Measurements from ENCODE around the gene CENPH.
"Not testable (repeated sequence)": the region's sequence is repeated elsewhere in the genome, so short reads cannot be mapped to it uniquely, and the experiment has no call there.

The CENPH gene, protein sequence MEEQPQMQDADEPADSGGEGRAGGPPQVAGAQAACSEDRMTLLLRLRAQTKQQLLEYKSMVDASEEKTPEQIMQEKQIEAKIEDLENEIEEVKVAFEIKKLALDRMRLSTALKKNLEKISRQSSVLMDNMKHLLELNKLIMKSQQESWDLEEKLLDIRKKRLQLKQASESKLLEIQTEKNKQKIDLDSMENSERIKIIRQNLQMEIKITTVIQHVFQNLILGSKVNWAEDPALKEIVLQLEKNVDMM

DNA sequence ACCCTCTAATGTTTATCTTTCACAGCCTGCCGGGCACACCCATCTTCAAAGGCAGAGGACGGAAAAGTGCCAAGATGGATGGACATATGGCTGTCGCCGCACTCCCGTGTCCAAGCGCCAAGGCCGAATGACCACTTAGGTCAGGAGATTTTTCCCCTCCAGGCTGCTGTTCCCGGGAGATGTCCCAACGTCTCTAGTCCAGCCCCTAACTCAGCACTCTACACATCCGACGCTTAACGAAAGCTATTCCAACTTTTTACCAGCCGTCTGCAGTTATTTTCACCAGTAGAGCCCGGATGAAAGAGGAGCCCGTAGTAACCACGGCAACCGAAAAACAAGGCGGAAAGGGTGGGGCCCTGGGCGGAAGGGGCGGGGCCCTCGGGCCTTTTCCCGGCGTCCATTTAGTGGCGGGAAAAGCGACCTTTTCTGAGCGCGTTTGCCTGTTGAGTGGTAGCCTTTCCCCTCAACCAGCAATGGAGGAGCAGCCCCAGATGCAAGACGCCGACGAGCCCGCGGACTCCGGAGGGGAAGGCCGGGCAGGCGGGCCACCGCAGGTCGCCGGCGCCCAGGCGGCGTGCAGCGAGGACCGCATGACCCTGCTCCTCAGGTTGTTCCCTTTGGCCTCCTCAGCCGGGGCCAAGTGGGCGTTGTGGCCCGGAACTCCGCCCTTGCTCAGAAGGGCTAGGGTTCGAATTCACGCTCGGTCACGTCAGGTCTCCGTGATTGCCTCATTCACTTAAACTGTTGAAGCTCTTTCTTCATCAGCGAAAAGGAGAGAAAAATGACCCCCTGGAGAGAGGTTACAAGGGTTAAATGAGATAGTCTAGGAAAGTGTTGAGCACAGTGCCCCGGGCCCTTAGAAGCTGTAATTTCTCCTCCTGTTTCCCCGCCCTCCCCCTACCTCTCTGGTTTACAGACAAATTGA is at the start of gene CENPH:
TSS of gene CENPH (plus strand) at position 422 of the 925 bp plus-strand sequence. CDS start at position 474, 52 bp downstream.
- peak; percentile 94 for DNase-seq

DNA sequence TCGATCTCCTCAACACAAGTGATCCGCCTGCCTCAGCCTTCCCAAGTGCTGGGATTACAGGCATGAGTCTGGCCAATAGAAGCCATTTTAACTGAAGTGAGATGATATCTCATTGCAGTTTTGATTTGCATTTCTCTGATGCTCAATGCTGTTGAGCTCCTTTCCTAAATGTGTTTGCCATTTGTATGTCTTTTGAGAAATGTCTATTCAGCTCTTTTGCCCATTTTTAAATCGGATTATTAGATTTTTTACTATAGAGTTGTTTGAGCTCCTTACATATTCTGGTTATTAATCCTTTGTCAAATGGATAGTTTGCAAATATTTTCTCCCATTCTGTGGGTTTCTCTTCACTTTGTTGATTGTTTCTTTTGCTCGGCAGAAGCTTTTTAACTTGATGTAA is 49.1 kb upstream of the CENPH start:
- DNase-seq, result not testable (repeated sequence)

DNA sequence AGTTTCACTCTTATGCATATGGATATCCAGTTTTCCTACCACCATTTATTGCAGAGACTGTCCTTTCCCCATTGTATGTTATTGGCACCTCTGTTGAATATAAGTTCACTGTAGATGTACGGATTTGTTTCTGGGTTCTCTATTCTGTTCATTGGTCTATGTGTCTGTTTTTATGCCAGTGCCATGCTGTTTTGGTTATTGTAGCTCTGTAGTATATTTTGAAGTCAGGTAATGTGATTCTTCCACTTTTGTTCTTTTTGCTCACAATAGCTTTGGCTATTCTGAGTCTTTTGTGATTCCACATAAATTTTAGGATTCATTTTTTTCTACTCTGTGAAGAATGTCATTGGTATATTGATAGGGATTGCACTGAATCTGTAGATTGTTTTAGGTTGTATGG is 48.6 kb upstream of the CENPH start:
- no peak for DNase-seq

DNA sequence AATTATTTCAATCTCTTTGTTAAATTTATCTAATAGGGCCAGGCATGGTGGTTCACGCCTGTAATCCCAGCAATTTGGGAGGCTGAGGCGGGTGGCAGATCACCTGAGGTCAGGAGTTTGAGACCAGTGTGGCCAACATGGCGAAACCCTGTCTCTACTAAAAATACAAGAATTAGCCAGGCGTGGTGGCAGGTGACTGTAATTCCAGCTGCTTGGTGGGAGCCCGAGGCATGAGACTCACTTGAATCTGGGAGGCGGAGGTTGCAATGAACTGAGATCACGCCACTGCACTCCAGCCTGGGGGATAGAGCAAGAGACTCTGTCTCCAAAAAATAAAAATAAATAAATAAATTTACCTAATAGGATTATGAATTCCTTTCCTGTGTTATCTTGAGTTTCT is 40.8 kb upstream of the CENPH start:
- not testable (repeated sequence) for DNase-seq

DNA sequence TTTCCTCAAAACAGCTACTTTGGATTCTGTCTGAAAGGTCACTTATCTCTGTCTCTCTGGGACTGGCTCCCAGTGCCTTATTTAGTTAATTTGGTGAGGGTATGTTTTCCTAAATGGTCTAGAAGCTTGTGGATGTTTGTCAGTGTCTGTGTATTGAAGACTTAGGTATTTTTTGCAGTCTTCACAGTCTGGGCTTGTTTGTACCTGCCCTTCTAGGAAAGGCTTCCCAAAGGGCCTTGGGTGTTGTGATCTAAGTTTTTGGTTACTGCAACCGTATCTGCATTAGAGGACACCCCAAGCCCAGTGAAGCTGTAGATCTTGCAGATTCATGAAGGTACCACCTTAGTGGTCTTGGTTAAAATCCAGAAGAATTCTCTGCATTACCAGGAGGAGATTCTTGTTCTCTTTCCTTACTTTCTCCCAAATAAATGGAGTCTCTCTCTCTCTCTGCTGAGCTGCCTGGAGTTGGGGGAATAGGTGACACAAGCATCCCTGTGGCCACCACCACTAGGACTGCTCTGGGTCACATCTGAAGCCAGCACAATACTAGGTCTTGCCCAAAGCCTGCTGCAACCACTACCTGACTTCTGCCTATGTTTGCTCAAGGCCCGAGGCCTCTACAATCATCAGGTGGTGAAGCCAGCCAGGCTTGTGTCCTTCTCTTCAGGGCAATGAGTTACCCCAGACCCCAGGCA is 40.3 kb upstream of the CENPH start:
- no peak for DNase-seq

DNA sequence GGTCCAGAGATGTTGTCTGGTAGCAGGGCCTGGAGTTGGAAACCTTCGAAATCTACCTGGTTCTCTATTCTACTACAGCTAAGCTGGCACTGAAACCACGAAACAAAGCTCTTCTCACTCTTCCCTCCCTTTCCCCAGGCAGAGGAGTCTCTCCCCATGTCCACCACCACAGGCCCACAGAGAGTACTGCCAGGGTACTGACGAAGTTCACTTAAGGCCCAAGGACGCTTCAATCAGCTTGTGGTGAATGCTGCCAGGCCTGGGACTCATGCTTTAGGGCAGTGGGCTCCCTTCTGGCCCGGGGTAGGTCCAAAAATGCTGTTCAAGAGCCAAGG is 39.7 kb upstream of the CENPH start:
- DNase-seq, result no peak

DNA sequence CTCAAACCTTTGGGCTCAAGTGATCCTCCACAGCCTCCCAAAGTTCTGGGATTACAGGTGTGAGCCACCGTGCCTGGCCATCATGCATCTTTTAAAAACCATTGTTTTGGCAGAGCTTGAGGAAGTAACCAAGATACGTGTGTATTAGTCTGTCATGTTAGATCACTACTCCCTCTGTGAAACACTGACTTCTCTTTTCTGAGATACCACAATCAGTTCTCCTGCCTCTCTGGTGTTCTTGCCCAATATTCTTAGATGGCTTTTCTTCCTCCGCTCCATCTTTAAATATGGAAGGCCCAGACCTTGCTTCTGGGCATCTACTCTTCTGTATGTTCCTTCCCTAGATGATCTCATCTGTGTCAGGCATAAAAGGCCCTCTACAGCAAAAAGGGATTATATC is 36.7 kb upstream of the CENPH start:
- DNase-seq, result no peak

DNA sequence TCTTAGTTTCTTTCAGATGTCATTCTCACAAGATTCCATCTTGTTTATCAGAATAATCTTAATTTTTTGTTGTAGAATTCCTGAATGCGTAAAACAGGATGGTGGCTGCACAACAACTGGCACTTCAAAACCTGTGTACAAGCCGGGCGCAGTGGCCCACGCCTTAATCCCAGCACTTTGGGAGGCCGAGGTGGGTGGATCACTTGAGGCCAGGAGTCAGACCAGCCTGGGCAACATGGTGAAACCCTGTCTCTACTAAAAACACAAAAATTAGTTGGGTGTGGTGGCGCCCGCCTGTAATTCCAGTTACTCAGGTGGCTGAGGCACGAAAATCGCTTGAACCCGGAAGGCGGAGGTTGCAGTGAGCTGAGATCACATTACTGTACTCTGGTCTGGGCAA is 32.9 kb upstream of the CENPH start:
- no peak for DNase-seq

DNA sequence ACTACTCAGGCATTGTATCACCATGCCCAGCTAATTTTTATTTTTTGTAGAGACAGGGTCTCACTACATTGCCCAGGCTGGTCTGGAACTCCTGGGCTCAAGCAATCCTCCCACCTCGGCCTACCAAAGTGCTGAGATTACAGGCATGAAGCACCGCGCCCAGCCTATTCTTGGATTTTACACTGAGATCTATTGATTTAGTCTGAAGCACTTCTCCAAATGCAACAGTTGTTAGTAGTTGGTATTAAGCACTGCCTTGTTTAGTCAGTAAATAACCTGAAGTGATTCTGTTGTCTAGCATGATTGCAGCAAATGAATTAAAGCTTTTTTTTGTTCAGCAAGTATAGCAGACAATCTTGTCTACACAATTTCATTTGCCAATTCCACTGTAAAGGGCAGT is 31.3 kb upstream of the CENPH start:
- no peak for DNase-seq

DNA sequence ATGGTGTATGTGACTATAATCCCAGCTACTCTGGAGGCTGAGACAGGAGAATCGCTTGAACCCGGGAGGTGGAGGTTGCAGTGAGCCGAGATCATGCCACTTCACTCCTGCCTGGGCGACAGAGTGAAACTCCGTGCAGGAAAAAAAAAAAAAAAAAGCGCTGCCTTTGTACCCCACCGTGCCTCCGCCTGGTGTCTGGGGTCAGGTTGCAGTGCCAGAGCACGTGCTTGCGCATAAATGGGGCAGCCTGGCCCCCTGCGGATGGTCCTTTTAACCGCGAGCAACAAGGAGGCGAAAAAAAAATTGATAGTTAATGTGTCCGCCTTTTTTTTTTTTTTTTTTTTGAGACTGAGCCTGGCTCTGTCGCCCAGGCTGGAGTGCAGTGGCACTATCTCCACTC is 28.7 kb upstream of the CENPH start:
- no peak for DNase-seq

DNA sequence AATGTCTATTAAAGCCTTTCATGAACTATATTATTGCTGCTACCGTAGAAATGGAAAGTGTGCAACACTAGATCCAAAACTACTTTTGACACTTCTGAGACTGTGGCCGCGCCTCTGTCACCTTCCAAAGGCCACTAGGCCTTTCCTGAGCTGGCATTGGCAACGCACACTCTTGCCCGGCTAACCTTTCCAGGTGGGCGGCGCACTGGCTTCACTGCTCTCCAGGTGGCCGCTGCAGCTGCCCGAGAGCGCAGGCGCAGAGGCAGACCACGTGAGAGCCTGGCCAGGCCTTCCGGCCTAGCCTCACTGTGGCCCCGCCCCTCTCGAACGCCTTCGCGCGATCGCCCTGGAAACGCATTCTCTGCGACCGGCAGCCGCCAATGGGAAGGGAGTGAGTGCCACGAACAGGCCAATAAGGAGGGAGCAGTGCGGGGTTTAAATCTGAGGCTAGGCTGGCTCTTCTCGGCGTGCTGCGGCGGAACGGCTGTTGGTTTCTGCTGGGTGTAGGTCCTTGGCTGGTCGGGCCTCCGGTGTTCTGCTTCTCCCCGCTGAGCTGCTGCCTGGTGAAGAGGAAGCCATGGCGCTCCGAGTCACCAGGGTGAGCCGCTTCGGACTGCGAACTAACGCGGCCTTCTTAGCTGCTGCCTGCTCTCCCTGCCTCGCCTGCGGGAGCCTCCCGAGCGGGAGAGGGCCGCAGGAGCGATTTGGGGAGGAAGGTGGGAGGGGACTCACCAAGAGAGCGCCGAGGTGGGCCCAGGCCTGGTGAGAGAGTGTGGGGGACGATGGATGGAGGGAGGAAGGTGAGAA is 22.5 kb upstream of the CENPH start, which contains the start of gene CCNB1:
TSS of gene CCNB1 (plus strand) at position 465 of the 807 bp plus-strand sequence. CDS start at position 578, 113 bp downstream.
- peak; percentile 98 for DNase-seq

DNA sequence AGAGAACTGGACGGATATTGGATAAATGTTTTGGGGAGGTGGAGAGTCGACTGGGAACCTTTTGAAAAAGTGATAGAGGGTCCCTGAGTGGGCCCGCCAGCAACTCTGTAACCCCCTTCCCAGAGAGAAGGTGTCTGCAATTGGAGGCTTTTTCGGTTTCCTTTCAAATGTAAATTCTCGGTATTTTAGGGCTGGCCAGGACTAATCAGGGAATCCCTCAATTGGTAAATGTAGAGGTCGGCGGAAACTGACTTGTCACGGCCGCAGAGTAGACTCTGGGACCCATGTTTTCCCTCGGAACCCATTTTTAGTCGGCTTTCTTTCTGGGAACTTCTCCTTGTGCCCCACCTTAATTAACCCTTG is 21.9 kb upstream of the CENPH start:
- peak; percentile 23 for DNase-seq

DNA sequence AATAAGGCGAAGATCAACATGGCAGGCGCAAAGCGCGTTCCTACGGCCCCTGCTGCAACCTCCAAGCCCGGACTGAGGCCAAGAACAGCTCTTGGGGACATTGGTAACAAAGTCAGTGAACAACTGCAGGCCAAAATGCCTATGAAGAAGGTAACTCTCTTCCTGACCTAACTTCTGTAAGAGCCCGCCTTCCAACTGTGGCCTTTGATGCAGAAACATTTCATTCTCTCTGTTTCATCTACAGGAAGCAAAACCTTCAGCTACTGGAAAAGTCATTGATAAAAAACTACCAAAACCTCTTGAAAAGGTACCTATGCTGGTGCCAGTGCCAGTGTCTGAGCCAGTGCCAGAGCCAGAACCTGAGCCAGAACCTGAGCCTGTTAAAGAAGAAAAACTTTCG is 21.5 kb upstream of the CENPH start:
- DNase-seq, result no peak

DNA sequence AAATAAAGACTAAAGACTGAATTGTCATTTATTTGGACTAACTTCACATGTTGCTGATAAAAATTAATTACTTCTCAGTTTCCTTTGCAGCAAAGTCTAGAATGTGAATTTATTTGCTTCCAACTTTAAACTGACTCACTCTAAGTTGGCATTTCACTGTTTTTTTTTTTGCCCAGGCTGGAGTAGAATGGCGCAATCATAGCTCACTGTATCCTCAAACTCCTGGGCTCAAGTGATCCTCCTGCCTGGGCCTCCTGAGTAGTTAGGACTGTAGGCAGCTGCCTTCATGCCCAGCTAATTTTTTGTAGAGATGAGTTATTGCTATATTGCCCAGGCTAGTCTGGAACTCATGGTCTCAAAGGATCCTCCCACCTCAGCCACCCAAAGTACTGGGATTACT is 18.9 kb upstream of the CENPH start:
- peak; percentile 25 for DNase-seq

DNA sequence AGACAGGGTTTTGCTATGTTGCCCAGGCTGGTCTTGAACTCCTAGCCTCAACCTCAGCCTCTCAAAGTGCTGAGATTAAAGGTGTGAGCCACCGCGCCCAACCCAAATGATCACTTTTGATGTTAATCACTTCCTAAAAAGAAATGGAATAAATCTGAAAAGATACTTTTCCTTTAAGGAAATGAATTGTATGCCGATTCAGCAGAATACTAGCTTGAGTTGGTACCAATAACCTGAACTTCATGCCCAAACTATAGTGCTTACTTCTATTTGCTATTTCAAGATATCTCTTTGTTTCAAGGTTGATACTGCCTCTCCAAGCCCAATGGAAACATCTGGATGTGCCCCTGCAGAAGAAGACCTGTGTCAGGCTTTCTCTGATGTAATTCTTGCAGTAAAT is 18.4 kb upstream of the CENPH start:
- no peak for DNase-seq

DNA sequence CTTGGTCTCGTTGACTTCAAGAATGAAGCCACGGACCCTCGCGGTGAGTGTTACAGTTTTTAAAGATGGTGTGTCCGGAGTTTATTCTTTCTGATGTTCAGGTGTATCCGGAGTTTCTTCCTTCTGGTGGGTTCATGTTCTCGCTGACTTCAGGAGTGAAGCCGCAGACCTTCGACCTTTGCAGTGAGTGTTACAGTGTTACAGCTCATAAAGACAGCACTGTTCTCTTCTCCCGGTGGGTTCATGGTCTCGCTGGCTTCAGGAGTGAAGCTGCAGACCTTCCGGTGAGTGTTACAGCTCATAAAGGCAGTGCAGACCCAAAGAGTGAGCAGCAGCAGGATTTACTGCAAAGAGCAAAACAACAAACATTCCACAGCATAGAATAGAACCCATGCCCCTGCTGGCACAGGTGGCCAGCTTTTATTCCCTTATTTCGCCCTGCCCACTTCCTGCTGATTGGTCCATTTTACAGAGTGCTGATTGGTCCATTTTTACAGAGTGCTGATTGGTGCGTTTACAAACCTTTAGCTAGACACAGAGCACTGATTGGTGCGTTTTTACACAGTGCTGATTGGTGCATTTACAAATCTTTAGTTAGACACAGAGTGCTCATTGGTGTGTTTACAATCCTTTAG is 7.6 kb upstream of the CENPH start:
- DNase-seq, result not testable (repeated sequence)

DNA sequence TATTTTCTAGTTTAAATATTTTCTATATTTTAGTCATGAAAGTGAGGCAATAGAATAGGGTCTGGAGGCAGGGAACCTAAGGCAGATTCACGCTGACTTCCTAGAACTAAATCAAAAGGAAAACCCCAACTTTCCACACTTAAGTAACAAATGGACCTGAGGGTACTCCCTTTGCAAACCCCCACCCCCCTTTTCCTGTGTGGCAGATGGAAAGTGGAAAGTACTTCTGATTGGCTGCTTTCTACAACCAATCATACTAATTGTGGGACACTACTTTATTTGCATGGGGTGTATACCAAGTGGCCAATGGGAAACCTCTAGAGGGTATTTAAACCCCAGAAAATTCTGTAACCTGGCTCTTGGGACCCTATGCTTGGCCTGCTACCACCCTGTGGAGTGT is 4.8 kb upstream of the CENPH start:
- DNase-seq, result no peak

DNA sequence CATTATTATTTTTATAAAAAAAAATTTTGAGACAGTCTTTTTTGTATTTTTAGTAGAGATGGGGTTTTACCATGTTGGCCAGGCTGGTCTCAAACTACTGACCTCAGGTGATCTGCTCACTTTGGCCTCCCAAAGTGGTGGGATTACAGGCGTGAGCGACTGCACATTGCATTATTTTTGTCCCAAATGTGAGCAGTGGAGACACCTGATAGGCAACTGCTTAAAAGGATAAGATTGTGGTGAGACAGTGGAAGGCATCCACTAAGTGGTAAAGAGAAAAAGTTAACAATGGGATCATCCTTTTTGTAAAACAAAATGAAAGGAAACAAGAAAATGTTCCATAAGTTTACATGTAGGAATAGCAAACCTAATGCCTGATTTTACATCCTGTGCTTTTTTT is 2.0 kb upstream of the CENPH start:
- DNase-seq, result no peak

DNA sequence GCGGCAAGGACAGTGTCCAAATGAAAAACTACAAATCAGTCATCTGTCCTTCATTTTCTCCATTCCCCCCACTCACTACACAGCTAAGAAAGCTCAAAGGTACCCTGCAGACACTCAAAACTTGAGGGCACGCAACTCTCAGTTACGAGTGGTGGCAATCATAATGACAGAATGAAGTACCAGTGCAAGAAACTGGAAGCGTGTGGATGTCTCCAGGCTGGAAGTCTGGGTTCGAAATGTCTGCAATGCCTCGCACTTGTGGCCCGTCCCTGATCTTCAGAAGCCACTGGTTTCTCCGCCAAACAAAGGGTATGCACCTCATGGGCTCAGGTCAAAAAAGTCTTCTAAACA is 597 bp upstream of the CENPH start:
- DNase-seq, result no peak

DNA sequence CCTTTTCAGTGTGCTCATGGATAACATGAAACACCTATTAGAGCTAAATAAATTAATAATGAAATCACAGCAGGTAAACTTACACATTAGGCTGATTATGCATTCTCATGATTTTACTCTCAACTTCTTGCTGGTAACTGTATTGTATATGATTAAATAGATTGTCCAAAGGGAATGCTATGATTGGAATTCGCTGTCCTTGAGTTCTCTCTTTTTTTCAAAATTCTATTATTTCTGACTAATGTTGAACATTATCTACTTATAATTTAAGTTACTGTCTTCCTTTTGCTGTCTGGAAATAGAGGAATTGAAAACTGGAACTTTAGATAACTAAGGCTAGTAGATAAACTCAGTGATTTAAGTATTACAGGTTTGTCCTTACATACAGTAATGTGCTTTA is 13.1 kb downstream of the CENPH start:
- no peak for DNase-seq

DNA sequence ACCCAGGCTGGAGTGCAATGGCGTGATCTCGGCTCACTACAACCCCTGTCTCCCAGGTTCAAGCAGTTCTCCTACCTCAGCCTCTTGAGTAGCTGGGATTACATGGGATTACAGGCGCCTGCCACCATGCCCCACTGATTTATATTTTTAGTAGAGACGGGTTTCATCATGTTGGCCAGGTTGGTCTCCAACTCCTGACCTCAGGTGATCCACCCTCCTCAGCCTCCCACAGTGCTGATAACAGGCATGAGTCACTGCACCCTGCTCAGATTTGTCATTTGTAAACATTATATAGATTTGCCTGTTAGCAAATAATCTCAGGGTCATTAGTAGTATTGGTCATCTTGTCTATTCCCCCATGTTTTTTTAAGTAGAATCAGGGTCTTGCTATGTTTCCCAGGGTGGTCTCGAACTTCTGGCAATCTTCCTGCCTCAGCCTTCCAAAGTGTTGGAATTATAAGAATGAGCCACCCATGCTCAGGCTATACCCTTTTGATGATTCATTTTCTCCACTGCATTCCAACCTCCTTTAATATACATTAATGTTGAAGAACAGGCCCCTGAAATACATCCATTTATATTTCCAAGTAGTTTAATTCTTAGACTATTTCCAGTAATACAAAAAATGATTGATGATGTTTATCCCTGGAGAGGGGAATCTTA is 17.3 kb downstream of the CENPH start:
- peak; percentile 37 for DNase-seq

DNA sequence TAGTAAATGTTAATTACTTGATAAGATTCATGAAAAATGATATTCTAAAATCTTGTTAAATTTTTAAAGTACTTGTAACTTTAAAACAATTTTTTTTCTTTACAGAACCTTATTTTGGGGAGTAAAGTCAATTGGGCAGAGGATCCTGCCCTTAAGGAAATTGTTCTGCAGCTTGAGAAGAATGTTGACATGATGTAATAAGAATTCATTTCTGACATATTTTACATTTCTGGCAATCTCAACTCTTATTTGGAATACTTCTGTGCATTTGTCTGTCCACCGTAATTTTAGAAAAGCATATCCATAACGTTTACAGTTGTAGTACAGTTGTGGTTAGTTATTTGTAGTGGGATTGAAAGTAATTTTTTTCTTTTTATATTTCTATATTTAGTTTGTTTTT is 20.2 kb downstream of the CENPH start:
- peak; percentile 62 for DNase-seq

Measured in EL (cell line).